ENCODE results near the gene PI16.

Gene PI16

GRCh38 chr6:36929607-36930006, 24.9 kb upstream of the PI16 start:
- DNase-seq (ENCODE audit: low read depth): no peak
- TF ChIP-seq MAX (IDR thresholded peaks at IDR 0.05; ENCODE audit: low read depth, low read length): no peak
- no peak for TF ChIP-seq POLR2A (IDR thresholded peaks at IDR 0.05; ENCODE audit: extremely low read depth, insufficient read length)
- no peak overlapping the region for H3K4me3 ChIP-seq (ENCODE audit: low read depth, low read length)

GRCh38 chr6:36930483-36930882, 24.1 kb upstream of the PI16 start:
- TF ChIP-seq POLR2A (IDR thresholded peaks at IDR 0.05; ENCODE audit: extremely low read depth, insufficient read length): no peak
- no peak for TF ChIP-seq MYC (IDR thresholded peaks at IDR 0.05; ENCODE audit: low read depth, low read length)
- TF ChIP-seq MAX (IDR thresholded peaks at IDR 0.05; ENCODE audit: low read depth, low read length): no peak
- no peak for TF ChIP-seq CTCF (IDR thresholded peaks at IDR 0.05; ENCODE audit: low read depth, low read length)
- no peak for DNase-seq (ENCODE audit: low read depth)

GRCh38 chr6:36933102-36933501, 21.4 kb upstream of the PI16 start:
- TF ChIP-seq MYC (IDR thresholded peaks at IDR 0.05; ENCODE audit: low read depth, low read length) (no peak), MAX (IDR thresholded peaks at IDR 0.05; ENCODE audit: low read depth, low read length) (no peak), POLR2A (IDR thresholded peaks at IDR 0.05; ENCODE audit: extremely low read depth, insufficient read length) (no peak), CTCF (IDR thresholded peaks at IDR 0.05; ENCODE audit: low read depth, low read length) (no peak)
- H3K4me3 ChIP-seq (ENCODE audit: low read depth, low read length): no peak overlapping the region
- no peak for DNase-seq (ENCODE audit: low read depth)

More at GRCh38 chr6:36930483-36930882, 24.1 kb upstream of the PI16 start:
- no peak overlapping the region for H3K4me3 ChIP-seq (ENCODE audit: low read depth, low read length)

GRCh38 chr6:36933519-36933918, 21.0 kb upstream of the PI16 start:
- TF ChIP-seq MYC (IDR thresholded peaks at IDR 0.05; ENCODE audit: low read depth, low read length) (no peak), POLR2A (IDR thresholded peaks at IDR 0.05; ENCODE audit: extremely low read depth, insufficient read length) (no peak), MAX (IDR thresholded peaks at IDR 0.05; ENCODE audit: low read depth, low read length) (no peak), CTCF (IDR thresholded peaks at IDR 0.05; ENCODE audit: low read depth, low read length) (no peak)
- no peak for DNase-seq (ENCODE audit: low read depth)
- H3K4me3 ChIP-seq (ENCODE audit: low read depth, low read length): no peak overlapping the region

GRCh38 chr6:36934901-36935300, 19.6 kb upstream of the PI16 start:
- H3K4me3 ChIP-seq (ENCODE audit: low read depth, low read length): no peak overlapping the region
- TF ChIP-seq CTCF (IDR thresholded peaks at IDR 0.05; ENCODE audit: low read depth, low read length) (no peak), MAX (IDR thresholded peaks at IDR 0.05; ENCODE audit: low read depth, low read length) (no peak), POLR2A (IDR thresholded peaks at IDR 0.05; ENCODE audit: extremely low read depth, insufficient read length) (no peak), MYC (IDR thresholded peaks at IDR 0.05; ENCODE audit: low read depth, low read length) (no peak)
- no peak for DNase-seq (ENCODE audit: low read depth)

- TF ChIP-seq POLR2A (IDR thresholded peaks at IDR 0.05; ENCODE audit: extremely low read depth, insufficient read length) (no peak), MYC (IDR thresholded peaks at IDR 0.05; ENCODE audit: low read depth, low read length) (no peak), CTCF (IDR thresholded peaks at IDR 0.05; ENCODE audit: low read depth, low read length) (no peak), MAX (IDR thresholded peaks at IDR 0.05; ENCODE audit: low read depth, low read length) (no peak)
- H3K4me3 ChIP-seq (ENCODE audit: low read depth, low read length): no peak overlapping the region
- DNase-seq (ENCODE audit: low read depth): no peak
Observed at GRCh38 chr6:36936824-36937223, 17.7 kb upstream of the PI16 start.

All from NB4 (cell line).